Body of pancreas (tissue), 4 donors: Measurements from ENCODE around the gene NAIP. TPM values are rescaled to one million over a fixed set of nuclear protein-coding genes. Genes with fewer than 3 reads are reported as not detected.
"Not testable (repeated sequence)": the region's sequence is repeated elsewhere in the genome, so short reads cannot be mapped to it uniquely, and the experiment has no call there.

Source experiments
- ATAC-seq: fragments of 150-250 bp; one replicate; pipeline ENCODE4 v1.9.1; 2016
- DNase-seq, 4 donors: peaks; one replicate each; pipeline ENCODE4 v3.0.0-alpha.2; 2019
- H3K27ac ChIP-seq, 4 donors: fragments of 200-600 bp; sonication (generic); 1 replicate in 3 of 4; 2 replicates in 1 of 4; pipeline versions ENCODE4 v1.5.1 to v1.6.1; 2016 to 2019; ENCODE audit warnings: mild to moderate bottlenecking in 1 of 4, mixed read lengths in 1 of 4, moderate library complexity in 1 of 4
- H3K27me3 ChIP-seq, 2 donors: fragments of 200-600 bp; sonication (generic); one replicate each; pipeline ENCODE4 v1.6.0; 2016; ENCODE audit warnings: mild to moderate bottlenecking in 1 of 2
- H3K36me3 ChIP-seq, 2 donors: fragments of 200-600 bp; sonication (generic); replicated peaks in 1 of 2; 2 replicates each; pipeline ENCODE4 v1.5.1; 2016; ENCODE audit warnings: low read depth in 2 of 2; ENCODE audit not compliant: insufficient read depth in 1 of 2
- H3K4me1 ChIP-seq: fragments of 200-600 bp; sonication (generic); one replicate; pipeline ENCODE4 v1.6.0; 2016
- H3K4me3 ChIP-seq, 2 donors: fragments of 200-600 bp; sonication (generic); 1 replicate in 1 of 2; 2 replicates in 1 of 2; pipeline ENCODE4 v1.5.1; 2016 to 2019
- H3K9me3 ChIP-seq, 3 donors: fragments of 200-600 bp; sonication (generic); 1 replicate in 2 of 3; 2 replicates in 1 of 3; pipeline ENCODE4 v1.5.1; 2016
- WGBS, 2 donors: methylation state at CpG; one replicate each; pipeline ENCODE4 v1.1.5; 2017; 5-methylcytosine and 5-hydroxymethylcytosine counted together
- intact Hi-C: fragments of 100-400 bp; cut with DNase I; formaldehyde crosslinking; loops from one replicate; pipeline ENCODE4 v1.15.1; 2023
- total RNA-seq, 2 donors: library from RNA; depleted of rRNA; stranded (reverse); fragments of >200 nt; gene quantifications; one replicate each; pipeline ENCODE4 v1.1.0, GENCODE V29; 2016

The NAIP gene
- total RNA-seq, 2 donors from 2014 or later = 19.8 to 27.0 TPM

GRCh38 chr5:70931709-70932368 lies 93.3 kb downstream of the NAIP start:
- H3K27ac ChIP-seq, H3K36me3 ChIP-seq, intact Hi-C loops, H3K4me1 ChIP-seq, DNase-seq, H3K27me3 ChIP-seq, ATAC-seq, H3K4me3 ChIP-seq, H3K9me3 ChIP-seq: not testable (repeated sequence)
- no CpG with 5 or more reads among the region's 6 CpGs for WGBS, 2 donors

- H3K9me3 ChIP-seq, intact Hi-C loops, DNase-seq, H3K4me3 ChIP-seq, H3K27me3 ChIP-seq, H3K36me3 ChIP-seq, H3K27ac ChIP-seq, H3K4me1 ChIP-seq: not testable (repeated sequence)
- WGBS, 2 donors = no CpG with 5 or more reads among the region's 16 CpGs
- ATAC-seq = peak; percentile 30
Observed at GRCh38 chr5:70925211-70925562, 100.0 kb downstream of the NAIP start.

Other genes starting within 250 kb of the NAIP start
- gene SERF1A, start 124.7 kb downstream of the NAIP start, total RNA-seq = 10 to 100 TPM in 1 of 2 donors, 1 to 10 TPM in 1; 7.3 to 10.1 TPM
- gene SMN1, start 100.3 kb downstream of the NAIP start, total RNA-seq = 10 to 100 TPM; 23.9 to 38.2 TPM
- 10 to 100 TPM; 17.1 to 21.3 TPM for gene GTF2H2, start 42.3 kb upstream of the NAIP start, total RNA-seq